GM18858 (cell line): Measurements from ENCODE around the gene PXDN.

Source experiments
- ATAC-seq: cut with Tn5 transposase; IDR thresholded peaks from one replicate; pipeline ENCODE4 v1.9.1; 2021; ENCODE audit not compliant: unreplicated experiment

The PXDN gene

GRCh38 chr2:1673160-1673944 is 71.0 kb downstream of the PXDN start:
- no peak for ATAC-seq

- no peak for ATAC-seq
Observed at GRCh38 chr2:1672738-1673137, 71.6 kb downstream of the PXDN start.

GRCh38 chr2:1671916-1672315 is 72.4 kb downstream of the PXDN start:
- ATAC-seq = no peak

- no peak for ATAC-seq
Observed at GRCh38 chr2:1670636-1671035, 73.7 kb downstream of the PXDN start.

- ATAC-seq = no peak
Observed at GRCh38 chr2:1665761-1666505, 78.4 kb downstream of the PXDN start.

- no peak for ATAC-seq
Observed at GRCh38 chr2:1664698-1665097, 79.6 kb downstream of the PXDN start.

GRCh38 chr2:1664076-1664605 is 80.2 kb downstream of the PXDN start:
- ATAC-seq = no peak

- no peak for ATAC-seq
Observed at GRCh38 chr2:1663621-1664020, 80.7 kb downstream of the PXDN start.

- no peak for ATAC-seq
Observed at GRCh38 chr2:1662606-1663180, 81.6 kb downstream of the PXDN start.

GRCh38 chr2:1661891-1662605 is 82.3 kb downstream of the PXDN start:
- ATAC-seq = no peak

- ATAC-seq = no peak
Observed at GRCh38 chr2:1660656-1661640, 83.4 kb downstream of the PXDN start.

GRCh38 chr2:1659951-1660565 is 84.3 kb downstream of the PXDN start:
- ATAC-seq = no peak

- ATAC-seq = no peak
Observed at GRCh38 chr2:1658394-1659151, 85.7 kb downstream of the PXDN start.

GRCh38 chr2:1656961-1657841 is 87.1 kb downstream of the PXDN start:
- no peak for ATAC-seq

GRCh38 chr2:1656326-1656960 is 87.9 kb downstream of the PXDN start:
- ATAC-seq = no peak

- ATAC-seq = no peak
Observed at GRCh38 chr2:1655461-1655860, 88.9 kb downstream of the PXDN start.

GRCh38 chr2:1654696-1655374 is 89.5 kb downstream of the PXDN start:
- no peak for ATAC-seq
